Measurements from ENCODE around the gene KCTD11. TPM values are rescaled to one million over a fixed set of nuclear protein-coding genes. Genes with fewer than 3 reads are reported as not detected.

The KCTD11 gene
- total and polyA plus RNA-seq, 10 of the 15 experiments (the other 5 are each of a cell fraction or from before 2014, with no cell fraction given): 0.05 to 7.3 (median 2.9) TPM

DNA sequence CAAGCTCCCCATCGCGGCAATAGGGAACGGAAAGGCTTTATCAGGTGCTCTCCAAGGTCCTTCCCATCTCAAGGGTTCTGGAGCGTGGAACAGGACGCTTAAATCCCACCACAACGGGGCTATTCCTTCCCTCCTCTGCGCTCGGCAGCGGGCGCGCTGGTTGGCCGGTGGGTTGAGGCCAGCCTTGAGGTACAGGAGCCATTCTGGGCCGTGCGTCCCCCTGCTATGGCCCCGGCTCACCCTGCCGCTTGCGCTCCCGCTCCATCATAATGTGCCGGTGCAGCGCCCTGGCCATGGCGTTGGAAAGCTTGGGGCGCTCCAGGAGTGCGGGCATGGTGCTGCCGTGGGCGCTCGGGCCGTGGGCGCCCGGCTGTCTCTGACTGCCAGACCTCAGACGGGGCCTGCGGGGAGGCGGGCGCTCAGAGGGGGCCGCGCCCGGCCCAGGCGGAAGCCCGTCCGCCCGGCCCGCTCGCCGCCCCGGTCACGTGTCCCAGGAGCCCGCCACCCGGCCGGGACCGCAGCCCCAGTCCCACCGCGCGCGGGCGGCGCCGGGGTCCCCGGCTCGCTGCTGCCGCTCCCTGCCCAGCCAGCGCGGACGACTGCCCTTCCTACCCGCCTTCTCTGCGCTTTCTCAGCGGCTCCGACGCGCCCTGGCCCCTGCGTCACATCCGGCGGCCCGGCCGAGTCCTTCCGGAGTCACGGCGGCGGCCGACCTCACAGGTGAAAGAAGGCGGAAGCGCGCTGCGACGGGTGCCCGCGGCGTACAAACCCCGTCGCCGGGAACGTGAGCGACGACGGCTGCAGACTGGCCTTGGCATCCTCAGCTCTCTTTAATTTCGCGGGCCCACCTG, 37.0 kb upstream of the KCTD11 start, which contains the start of gene GPS2 (continued):
- TF ChIP-seq ZNF274 (IDR thresholded peaks at IDR 0.05; ENCODE audit: insufficient read depth, insufficient read length): no peak
- peak; percentile 71; the same call in 1 of the 2 replicates for TF ChIP-seq NBN (IDR thresholded peaks at IDR 0.05)
- peak; percentile 80 for TF ChIP-seq HCFC1 (IDR thresholded peaks at IDR 0.05; ENCODE audit: low read length)
- TF ChIP-seq, protein P1, sequence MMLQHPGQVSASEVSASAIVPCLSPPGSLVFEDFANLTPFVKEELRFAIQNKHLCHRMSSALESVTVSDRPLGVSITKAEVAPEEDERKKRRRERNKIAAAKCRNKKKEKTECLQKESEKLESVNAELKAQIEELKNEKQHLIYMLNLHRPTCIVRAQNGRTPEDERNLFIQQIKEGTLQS (IDR thresholded peaks at IDR 0.05; ENCODE audit: borderline replicate concordance, extremely low read depth, low read depth, low read length): 0 out of 2 replicates have a peak, but pooled peaks have one; percentile 14
- TF ChIP-seq ZNF384 (IDR thresholded peaks at IDR 0.05; ENCODE audit: borderline replicate concordance, low read depth, low read length): no peak
- TF ChIP-seq RAD21 (IDR thresholded peaks at IDR 0.05; ENCODE audit: insufficient read depth, low read depth, low read length): no peak
- TF ChIP-seq YY1 (IDR thresholded peaks at IDR 0.05; ENCODE audit: low read depth, low read length): peak; percentile 80
- peak; percentile 63 for TF ChIP-seq MTA2 (IDR thresholded peaks at IDR 0.05; ENCODE audit: low read depth)
- 0 out of 3 replicates have a peak, but pooled peaks have one; percentile 16 for TF ChIP-seq POU2F2 (IDR thresholded peaks at IDR 0.05; ENCODE audit: borderline replicate concordance, low read depth, low read length)
- peak; percentile 86 for TF ChIP-seq ZNF687 (IDR thresholded peaks at IDR 0.05)
- 0 out of 2 replicates have a peak, but pooled peaks have one; percentile 55 for TF ChIP-seq RCOR1 (conservative IDR thresholded peaks at IDR 0.05; ENCODE audit: low read depth, low read length)
- TF ChIP-seq E2F4 (IDR thresholded peaks at IDR 0.05; ENCODE audit: low read depth, low read length): peak; percentile 52; the same call in 1 of the 2 replicates
- TF ChIP-seq FOXK2 (IDR thresholded peaks at IDR 0.05): no peak
- TF ChIP-seq RBBP5 (conservative IDR thresholded peaks at IDR 0.05): no peak
- TF ChIP-seq SIX5 (IDR thresholded peaks at IDR 0.05; ENCODE audit: low read depth, low read length, severe bottlenecking): peak; percentile 60
- TF ChIP-seq BHLHE40 (IDR thresholded peaks at IDR 0.05; ENCODE audit: borderline replicate concordance in 1 of 2, low read depth in 2 of 2, low read length in 1 of 2): peak; percentile 86 to 96
- peak; percentile 94 for TF ChIP-seq GATAD2B (conservative IDR thresholded peaks at IDR 0.05; ENCODE audit: low read depth)
- TF ChIP-seq HDAC2 (IDR thresholded peaks at IDR 0.05): no peak
- 0 out of 2 replicates have a peak, but pooled peaks have one; percentile 64 for TF ChIP-seq PML (IDR thresholded peaks at IDR 0.05; ENCODE audit: low read length)
- 0 out of 2 replicates have a peak, but pooled peaks have one; percentile 48 for TF ChIP-seq RELB (IDR thresholded peaks at IDR 0.05; ENCODE audit: low read depth)

All from GM12878 (cell line).